ENCODE results near the gene C1QTNF3. TPM values are rescaled to one million over a fixed set of nuclear protein-coding genes. Genes with fewer than 3 reads are reported as not detected.
A peak's percentile ranks its signal among the peaks of the same experiment; 100 is the strongest.

C1QTNF3 gene
- total and polyA plus RNA-seq, 2 of the 8 experiments (the other 6 are each of a cell fraction or from before 2014, with no cell fraction given) = 1.0 to 1.2 TPM

DNA sequence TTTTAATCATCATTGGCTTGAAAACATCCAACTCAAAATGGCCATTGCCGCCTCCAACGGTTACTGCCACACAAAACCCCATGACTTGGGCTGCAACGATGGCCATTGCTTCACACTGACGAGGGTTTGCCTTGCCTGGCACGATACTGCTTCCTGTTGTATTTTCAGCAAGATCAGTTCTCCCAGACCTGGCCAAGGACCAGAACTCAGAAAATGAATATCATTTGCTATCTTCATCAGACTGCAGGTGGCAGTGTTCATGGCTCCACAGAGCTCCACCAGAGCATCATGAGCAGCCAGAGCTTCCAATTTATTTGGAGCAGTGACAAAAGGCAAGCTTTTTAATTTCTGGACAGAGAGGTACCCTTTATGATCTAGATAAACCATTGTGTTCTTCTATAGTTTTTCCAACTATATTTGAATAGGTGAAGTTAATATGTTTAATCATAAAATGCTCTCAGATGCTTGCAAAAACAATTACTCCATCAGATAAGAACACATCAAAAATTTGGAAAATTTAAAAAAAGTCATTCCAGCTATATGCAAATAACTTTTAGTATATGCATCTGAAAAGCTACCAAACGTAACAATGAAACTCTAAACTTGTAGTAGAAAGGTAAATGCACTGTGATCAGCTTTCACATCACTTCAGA lies 45.6 kb downstream of the C1QTNF3 start:
- Histone ChIP-seq H3K27me3 (replicated peaks in 1 of 4; ENCODE audit: control insufficient read depth in 3 of 4, extremely low read depth in 1 of 4, insufficient read depth in 3 of 4, low read length in 3 of 4) (no peaks in the 10 kb centered on the region), H3K4me3 (ENCODE audit: extremely low read depth in 1 of 4, insufficient read depth in 2 of 4, low read depth in 3 of 4, low read length in 4 of 4) (no peak overlapping the region), H2AK5ac (ENCODE audit: low read depth, low read length) (no peak overlapping the region), H4K20me1 (replicated peaks in 1 of 2; ENCODE audit: control insufficient read depth in 1 of 2, insufficient read depth in 2 of 2, low read length in 2 of 2) (no peaks in the 10 kb centered on the region), H3K14ac (ENCODE audit: insufficient read length) (no peak overlapping the region), H3K79me1 (ENCODE audit: low read depth, low read length) (no peaks in the 10 kb centered on the region), H3K23ac (ENCODE audit: insufficient read length) (no peak overlapping the region), H4K8ac (ENCODE audit: extremely low read depth, insufficient read depth, low read length) (no peak overlapping the region), H3K36me3 (ENCODE audit: control insufficient read depth in 2 of 4, insufficient read depth in 4 of 4, low read length in 3 of 4) (peaks cover 0 to 4% (median 0%) of the 10 kb centered on the region in 4 experiments; a peak in 1 of 8 replicates), H2BK20ac (ENCODE audit: low read length) (no peak overlapping the region), H3K4me1 (replicated peaks in 1 of 4; ENCODE audit: control insufficient read depth in 3 of 4, insufficient read depth in 4 of 4, low read length in 3 of 4) (peaks cover 0 to 3% (median 1%) of the 10 kb centered on the region in 4 experiments; a peak in 2 of 7 replicates), H3K79me2 (ENCODE audit: control insufficient read depth in 1 of 2, insufficient read depth in 2 of 2, low read length in 2 of 2) (no peaks in the 10 kb centered on the region), H3K9me3 (ENCODE audit: insufficient read depth in 2 of 2, low read depth in 1 of 2, low read length in 1 of 2) (no peaks in the 10 kb centered on the region), H3K56ac (replicated peaks; ENCODE audit: insufficient read length, low read depth, low read length) (no peak overlapping the region), H2BK5ac (ENCODE audit: low read depth, low read length) (no peak overlapping the region), H3K9ac (replicated peaks in 1 of 4; ENCODE audit: extremely low read depth in 1 of 4, low read depth in 3 of 4, low read length in 3 of 4) (no peak overlapping the region), H3K27ac (ENCODE audit: low read depth, low read length) (no peak overlapping the region), H3K4me2 (ENCODE audit: insufficient read depth in 1 of 2, low read depth in 2 of 2, low read length in 2 of 2) (no peak overlapping the region), H4K5ac (ENCODE audit: insufficient read length, low read depth, low read length) (no peak overlapping the region), H2BK12ac (ENCODE audit: low read depth, low read length) (no peak overlapping the region), H3K23me2 (ENCODE audit: low read depth, low read length) (no peaks in the 10 kb centered on the region), H2BK120ac (replicated peaks; ENCODE audit: low read depth, low read length) (no peak overlapping the region), H4K91ac (replicated peaks; ENCODE audit: insufficient read length, low read length) (no peak overlapping the region), H2BK15ac (ENCODE audit: low read length) (no peak overlapping the region), H3K4ac (replicated peaks; ENCODE audit: insufficient read length, low read depth, low read length) (no peak overlapping the region), H2AFZ (ENCODE audit: low read length) (no peak overlapping the region), H3K18ac (ENCODE audit: extremely low read depth, low read length) (no peak overlapping the region)
- peak; percentile 71 for FAIRE-seq
- no peak for DNase-seq (ENCODE audit: low read depth in 1 of 2, low spot score in 2 of 2)
- 74% methylated on average over 6 of the region's 6 CpGs; no CpG with 5 or more reads in 1 of the 2 experiments for WGBS, 2 experiments (ENCODE audit: extremely low coverage in 1 of 2, insufficient coverage in 1 of 2, insufficient read length in 1 of 2, insufficient replicate concordance in 2 of 2, low coverage in 1 of 2, low lambda C conversion rate in 2 of 2, missing lambda C conversion rate in 1 of 2)
- CTCF ChIA-PET (ENCODE audit: partially characterized antibody) = interaction anchor here (0.5 to 4.4 kb wide), 24 partner anchors 8 to 531 kb away, joined by 3 to 22 read pairs (median 4); partner anchors contain the start of gene C1QTNF3
- POLR2A ChIA-PET (ENCODE audit: partially characterized antibody) = interaction anchor here (0.6 to 1.1 kb wide), 3 partner anchors 11 to 75 kb away, joined by 3 to 4 read pairs (median 3); partner anchors contain the start of gene AMACR
- peak; percentile 63 to 74 for TF ChIP-seq RAD21 (IDR thresholded peaks at IDR 0.05 in 1 of 2, conservative IDR thresholded peaks at IDR 0.05 in 1 of 2; ENCODE audit: low read depth in 2 of 2, low read length in 2 of 2)
- TF ChIP-seq RXRA (IDR thresholded peaks at IDR 0.05; ENCODE audit: insufficient read depth, low read depth, low read length) = no peak
- TF ChIP-seq RFX5 (IDR thresholded peaks at IDR 0.05; ENCODE audit: borderline replicate concordance, low read depth, low read length) = no peak
- no peak for TF ChIP-seq SRF (IDR thresholded peaks at IDR 0.05; ENCODE audit: low read depth, low read length)
- no peak for TF ChIP-seq JUN (IDR thresholded peaks at IDR 0.05; ENCODE audit: low read depth, low read length)
- no peak for TF ChIP-seq POLR2AphosphoS5 (IDR thresholded peaks at IDR 0.05; ENCODE audit: low read depth, low read length)
- no peak for TF ChIP-seq BRCA1 (IDR thresholded peaks at IDR 0.05; ENCODE audit: low read depth, low read length)
- TF ChIP-seq CTCF (IDR thresholded peaks at IDR 0.05; ENCODE audit: control extremely low read depth in 1 of 3, insufficient read depth in 1 of 3, low read depth in 1 of 3, low read length in 3 of 3) = peak; percentile 1 to 69 (median 61)
- no peak for TF ChIP-seq CREB1 (IDR thresholded peaks at IDR 0.05)
- TF ChIP-seq SP4 (IDR thresholded peaks at IDR 0.05; ENCODE audit: low read length) = no peak
- TF ChIP-seq POU5F1 (IDR thresholded peaks at IDR 0.05; ENCODE audit: low read depth, low read length) = no peak
